ENCODE data around the gene OPN4. TPM values are rescaled to one million over a fixed set of nuclear protein-coding genes. Genes with fewer than 3 reads are reported as not detected.

The OPN4 gene
- total RNA-seq, 3 donors from 2014 or later (not counting 1 experiment from before 2014, with no cell fraction given): not detected

DNA sequence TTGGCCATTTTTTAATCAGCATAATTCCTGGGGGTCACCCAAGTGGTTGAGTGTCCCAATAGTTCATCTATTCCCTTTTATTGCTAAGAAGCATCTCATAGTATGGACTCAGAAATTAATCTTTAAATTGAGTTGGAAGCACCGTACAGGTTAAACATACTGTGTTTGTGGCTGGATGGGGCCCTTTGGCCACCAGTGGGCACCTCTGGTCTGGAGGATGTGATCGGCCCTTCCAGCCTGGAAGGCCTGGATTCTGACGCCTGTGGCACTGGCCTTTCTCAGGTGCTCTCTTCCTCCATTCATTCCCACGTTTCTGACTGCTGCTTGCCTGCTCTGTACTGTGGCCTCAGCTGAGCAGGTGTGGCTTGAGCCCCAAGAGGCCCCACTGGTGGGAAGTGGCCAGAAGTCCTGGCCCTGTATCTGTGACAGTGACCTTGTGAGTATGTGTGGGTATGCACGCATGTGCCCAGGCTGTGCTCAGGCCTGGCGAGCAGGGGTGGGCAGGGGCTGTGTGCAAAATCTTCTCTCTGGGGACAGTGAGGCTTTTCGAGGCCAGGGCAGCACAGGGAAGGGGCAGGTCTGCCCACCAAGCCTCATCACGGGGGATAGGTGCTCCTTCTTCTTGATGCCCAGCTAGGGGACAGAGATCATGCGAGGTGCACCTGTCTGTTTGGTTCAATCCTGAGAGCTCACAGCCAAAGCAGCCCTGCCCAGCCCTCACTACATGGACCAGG lies 44.0 kb downstream of the OPN4 start:
- H3K36me3 Mint-ChIP-seq: no peaks in the 10 kb centered on the region
- TF ChIP-seq, protein P1, sequence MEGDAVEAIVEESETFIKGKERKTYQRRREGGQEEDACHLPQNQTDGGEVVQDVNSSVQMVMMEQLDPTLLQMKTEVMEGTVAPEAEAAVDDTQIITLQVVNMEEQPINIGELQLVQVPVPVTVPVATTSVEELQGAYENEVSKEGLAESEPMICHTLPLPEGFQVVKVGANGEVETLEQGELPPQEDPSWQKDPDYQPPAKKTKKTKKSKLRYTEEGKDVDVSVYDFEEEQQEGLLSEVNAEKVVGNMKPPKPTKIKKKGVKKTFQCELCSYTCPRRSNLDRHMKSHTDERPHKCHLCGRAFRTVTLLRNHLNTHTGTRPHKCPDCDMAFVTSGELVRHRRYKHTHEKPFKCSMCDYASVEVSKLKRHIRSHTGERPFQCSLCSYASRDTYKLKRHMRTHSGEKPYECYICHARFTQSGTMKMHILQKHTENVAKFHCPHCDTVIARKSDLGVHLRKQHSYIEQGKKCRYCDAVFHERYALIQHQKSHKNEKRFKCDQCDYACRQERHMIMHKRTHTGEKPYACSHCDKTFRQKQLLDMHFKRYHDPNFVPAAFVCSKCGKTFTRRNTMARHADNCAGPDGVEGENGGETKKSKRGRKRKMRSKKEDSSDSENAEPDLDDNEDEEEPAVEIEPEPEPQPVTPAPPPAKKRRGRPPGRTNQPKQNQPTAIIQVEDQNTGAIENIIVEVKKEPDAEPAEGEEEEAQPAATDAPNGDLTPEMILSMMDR (IDR thresholded peaks at IDR 0.05): no peak
- DNase-seq: no peak
- Histone ChIP-seq H3K27me3 (ENCODE audit: control insufficient read depth, insufficient read depth, low read length) (no peaks in the 10 kb centered on the region), H3K4me1 (ENCODE audit: control insufficient read depth, insufficient read depth, low read length) (no peaks in the 10 kb centered on the region), H3K27ac (ENCODE audit: low read length) (no peak overlapping the region), H3K9me3 (ENCODE audit: control insufficient read depth, insufficient read depth, low read length) (no peaks in the 10 kb centered on the region), H3K4me3 (ENCODE audit: low read length) (no peak overlapping the region), H3K36me3 (ENCODE audit: control insufficient read depth, insufficient read depth, low read length) (no peaks in the 10 kb centered on the region)
- peaks cover 0 to 8% of the 10 kb centered on the region in 2 donors for H3K27me3 Mint-ChIP-seq (ENCODE audit: low read depth in 2 of 2)
- ATAC-seq: no peak
- intact Hi-C loops (cut with micrococcal nuclease): no loop called here
- WGBS (ENCODE audit: insufficient coverage): 92% methylated on average over 9 of the region's 9 CpGs
- H3K27ac Mint-ChIP-seq: no peak overlapping the region
- no peaks in the 10 kb centered on the region for H3K9me3 Mint-ChIP-seq
- H3K4me1 Mint-ChIP-seq: no peaks in the 10 kb centered on the region
- H3K4me3 Mint-ChIP-seq: no peak overlapping the region

DNA sequence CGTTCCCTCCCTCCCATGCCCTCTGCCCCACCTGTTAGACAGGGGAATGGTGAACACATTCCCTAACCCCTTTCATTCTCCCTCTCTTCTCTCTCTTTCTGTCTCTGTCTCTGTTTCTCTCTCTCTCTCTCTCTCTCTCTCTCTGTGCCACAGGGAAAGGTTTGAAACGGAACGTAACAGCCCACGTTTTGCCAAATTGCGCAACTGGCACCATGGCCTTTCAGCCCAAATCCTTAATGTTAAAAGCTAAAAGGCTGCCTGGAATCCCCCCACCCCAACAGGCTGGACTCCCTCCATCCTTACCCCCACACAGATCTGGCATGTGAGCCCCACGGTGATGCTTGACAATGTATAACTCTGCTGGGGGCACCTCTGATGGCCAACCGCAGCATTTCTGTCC lies 44.8 kb downstream of the OPN4 start:
- DNase-seq (no peak), ATAC-seq (no peak)
- TF ChIP-seq, protein P1 (IDR thresholded peaks at IDR 0.05): no peak
- intact Hi-C loops (cut with micrococcal nuclease): no loop called here
- Mint-ChIP-seq H3K27me3 (ENCODE audit: low read depth in 2 of 2) (peaks cover 0 to 5% of the 10 kb centered on the region in 2 donors), H3K36me3 (no peaks in the 10 kb centered on the region), H3K4me1 (no peaks in the 10 kb centered on the region), H3K4me3 (no peak overlapping the region), H3K9me3 (no peaks in the 10 kb centered on the region), H3K27ac (no peak overlapping the region)
- H3K9me3 ChIP-seq (ENCODE audit: control insufficient read depth, insufficient read depth, low read length): no peaks in the 10 kb centered on the region
- H3K27ac ChIP-seq (ENCODE audit: low read length): no peak overlapping the region
- no peaks in the 10 kb centered on the region for H3K4me1 ChIP-seq (ENCODE audit: control insufficient read depth, insufficient read depth, low read length)
- H3K4me3 ChIP-seq (ENCODE audit: low read length): no peak overlapping the region
- WGBS (ENCODE audit: insufficient coverage): 88% methylated on average over 7 of the region's 7 CpGs
- H3K36me3 ChIP-seq (ENCODE audit: control insufficient read depth, insufficient read depth, low read length): no peaks in the 10 kb centered on the region
- no peaks in the 10 kb centered on the region for H3K27me3 ChIP-seq (ENCODE audit: control insufficient read depth, insufficient read depth, low read length)

DNA sequence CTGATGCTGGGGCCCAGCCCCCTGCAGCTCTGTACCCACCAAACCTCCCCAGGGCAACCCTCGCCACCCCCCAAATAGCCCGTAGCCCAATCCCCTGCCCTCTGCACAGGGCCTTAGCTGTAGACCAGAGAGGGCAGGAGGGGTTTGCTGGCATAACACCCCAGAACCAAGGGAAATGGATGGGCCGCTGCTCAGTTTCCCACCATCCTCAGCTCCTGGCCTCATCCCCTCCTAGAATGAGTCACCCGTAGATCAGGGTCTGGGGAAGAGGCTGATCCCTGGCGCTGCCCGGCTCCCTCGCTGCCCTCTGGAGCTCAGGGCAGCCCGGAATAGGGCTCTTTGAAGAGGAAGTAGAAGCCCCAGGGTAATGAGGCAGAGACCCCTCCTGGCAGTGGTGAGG lies 45.2 kb downstream of the OPN4 start:
- Histone ChIP-seq H3K9me3 (ENCODE audit: control insufficient read depth, insufficient read depth, low read length) (no peaks in the 10 kb centered on the region), H3K36me3 (ENCODE audit: control insufficient read depth, insufficient read depth, low read length) (no peaks in the 10 kb centered on the region), H3K27me3 (ENCODE audit: control insufficient read depth, insufficient read depth, low read length) (no peaks in the 10 kb centered on the region), H3K4me3 (ENCODE audit: low read length) (no peak overlapping the region), H3K27ac (ENCODE audit: low read length) (no peak overlapping the region), H3K4me1 (ENCODE audit: control insufficient read depth, insufficient read depth, low read length) (no peaks in the 10 kb centered on the region)
- no peaks in the 10 kb centered on the region for H3K9me3 Mint-ChIP-seq
- H3K27me3 Mint-ChIP-seq (ENCODE audit: low read depth in 2 of 2): peaks cover 0 to 5% of the 10 kb centered on the region in 2 donors
- no peak overlapping the region for H3K4me3 Mint-ChIP-seq
- H3K36me3 Mint-ChIP-seq: no peaks in the 10 kb centered on the region
- H3K27ac Mint-ChIP-seq: no peak overlapping the region
- WGBS (ENCODE audit: insufficient coverage): 89% methylated on average over 8 of the region's 8 CpGs
- TF ChIP-seq, protein P1 (IDR thresholded peaks at IDR 0.05): no peak
- intact Hi-C loops (cut with micrococcal nuclease): no loop called here
- no peaks in the 10 kb centered on the region for H3K4me1 Mint-ChIP-seq
- no peak for DNase-seq
- no peak for ATAC-seq
